AG04449 (cell line): ENCODE data around the gene MRPL45.

Experiments
- CTCF ChIA-PET: fragments of 350-600 bp; formaldehyde crosslinking; extraction: SDS; loops from one replicate; lab custom pipeline; 2021; ENCODE audit warnings: antibody characterized with exemption; lab: Yijun Ruan, JAX
- POLR2A ChIA-PET: fragments of 400-600, 350-600 bp; formaldehyde crosslinking; extraction: SDS; loops from one replicate; lab custom pipeline; 2020; ENCODE audit warnings: antibody characterized with exemption, inconsistent platforms; lab: Yijun Ruan, JAX
- DNase-seq: peaks from one replicate; pipeline ENCODE4 v3.0.0-alpha.2; 2010; ENCODE audit warnings: low read depth, low spot score
- H3K4me3 ChIP-seq: 2 replicates; pipeline ENCODE4 v1.5.1; 2011; ENCODE audit warnings: low read depth, mild to moderate bottlenecking, control low read depth, low read length
- TF ChIP-seq, protein P1 (sequence below): IDR thresholded peaks from one replicate; pipeline ENCODE4 v1.5.1; 2011; ENCODE audit warnings: mild to moderate bottlenecking, moderate library complexity, low read length, control low read depth, inconsistent platforms; ENCODE audit not compliant: insufficient read depth; ENCODE audit errors: missing control alignments

The MRPL45 gene

DNA sequence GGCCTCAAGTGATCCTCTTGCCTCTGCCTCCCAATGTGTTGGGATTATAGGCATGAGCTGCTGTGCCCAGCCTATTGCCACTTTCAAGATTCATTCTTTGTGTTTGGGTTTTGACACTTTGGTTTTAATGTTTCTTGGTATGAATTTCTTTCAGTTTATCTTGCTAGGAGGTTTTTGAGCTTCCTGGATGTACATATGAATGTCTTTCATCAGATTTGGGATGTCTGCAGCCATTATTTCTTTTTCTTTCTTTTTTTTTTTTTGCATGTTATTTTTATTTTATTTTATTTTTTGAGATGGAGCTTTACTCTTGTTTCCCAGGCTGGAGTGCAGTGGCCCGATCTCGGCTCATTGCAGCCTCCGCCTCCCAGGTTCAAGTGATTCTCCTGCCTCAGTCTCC, 18.5 kb downstream of the MRPL45 start:
- CTCF ChIA-PET, result interaction anchor here (2.1 to 11.8 kb wide), 3 partner anchors 9 to 34 kb away, joined by 11 to 140 read pairs (median 15); no protein-coding TSS in a partner anchor
- DNase-seq, result no peak
- no peak overlapping the region for H3K4me3 ChIP-seq
- TF ChIP-seq, protein P1, sequence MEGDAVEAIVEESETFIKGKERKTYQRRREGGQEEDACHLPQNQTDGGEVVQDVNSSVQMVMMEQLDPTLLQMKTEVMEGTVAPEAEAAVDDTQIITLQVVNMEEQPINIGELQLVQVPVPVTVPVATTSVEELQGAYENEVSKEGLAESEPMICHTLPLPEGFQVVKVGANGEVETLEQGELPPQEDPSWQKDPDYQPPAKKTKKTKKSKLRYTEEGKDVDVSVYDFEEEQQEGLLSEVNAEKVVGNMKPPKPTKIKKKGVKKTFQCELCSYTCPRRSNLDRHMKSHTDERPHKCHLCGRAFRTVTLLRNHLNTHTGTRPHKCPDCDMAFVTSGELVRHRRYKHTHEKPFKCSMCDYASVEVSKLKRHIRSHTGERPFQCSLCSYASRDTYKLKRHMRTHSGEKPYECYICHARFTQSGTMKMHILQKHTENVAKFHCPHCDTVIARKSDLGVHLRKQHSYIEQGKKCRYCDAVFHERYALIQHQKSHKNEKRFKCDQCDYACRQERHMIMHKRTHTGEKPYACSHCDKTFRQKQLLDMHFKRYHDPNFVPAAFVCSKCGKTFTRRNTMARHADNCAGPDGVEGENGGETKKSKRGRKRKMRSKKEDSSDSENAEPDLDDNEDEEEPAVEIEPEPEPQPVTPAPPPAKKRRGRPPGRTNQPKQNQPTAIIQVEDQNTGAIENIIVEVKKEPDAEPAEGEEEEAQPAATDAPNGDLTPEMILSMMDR, result no peak
- POLR2A ChIA-PET, result no interaction called here

DNA sequence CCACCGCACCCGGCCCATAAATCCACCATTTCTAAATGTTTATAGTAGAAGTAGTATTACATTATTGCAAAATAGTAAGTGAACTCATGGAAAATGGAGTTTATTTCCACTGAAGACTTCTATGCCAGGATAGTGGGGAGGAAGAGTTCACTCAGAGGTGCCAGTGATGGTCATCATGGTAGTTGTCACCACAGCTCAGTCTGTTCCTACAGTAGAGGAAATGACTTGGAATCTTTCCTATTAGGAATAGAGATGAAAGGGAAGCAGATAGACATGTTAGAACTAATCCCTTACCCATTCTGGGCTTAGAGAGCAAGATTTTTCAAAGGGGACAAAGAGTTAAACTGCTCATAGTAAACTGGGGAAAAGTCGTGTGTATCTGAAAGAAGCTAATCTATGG, 20.1 kb downstream of the MRPL45 start:
- no peak overlapping the region for H3K4me3 ChIP-seq
- DNase-seq, result no peak
- TF ChIP-seq, protein P1, result no peak
- CTCF ChIA-PET, result interaction anchor here (2.1 to 11.8 kb wide), 3 partner anchors 8 to 32 kb away, joined by 11 to 140 read pairs (median 15); no protein-coding TSS in a partner anchor
- POLR2A ChIA-PET, result no interaction called here

DNA sequence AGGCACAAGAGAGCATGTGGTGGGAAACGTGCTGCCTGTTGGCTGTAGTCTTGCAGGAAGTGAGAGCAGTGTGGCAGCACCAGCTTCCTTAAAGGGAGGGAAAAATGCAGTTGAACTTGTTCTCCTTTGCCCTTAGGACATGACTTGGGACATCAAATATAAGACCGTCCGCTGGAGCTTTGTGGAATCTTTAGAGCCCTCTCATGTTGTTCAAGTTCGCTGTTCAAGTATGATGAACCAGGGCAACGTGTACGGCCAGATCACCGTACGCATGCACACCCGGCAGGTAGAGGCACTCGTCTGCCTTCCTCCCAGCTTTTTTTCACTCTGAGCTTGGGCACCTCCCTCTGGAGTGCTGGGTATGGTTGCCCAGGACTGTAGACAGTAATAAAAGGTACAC, 23.5 kb downstream of the MRPL45 start:
- TF ChIP-seq, protein P1, result no peak
- ChIA-PET CTCF (interaction anchor here (1.0 to 11.8 kb wide), 2 partner anchors 12 to 124 kb away, joined by 3 to 140 read pairs; no protein-coding TSS in a partner anchor), POLR2A (interaction anchor here (0.8 kb wide), 1 partner anchor 21 kb away, joined by 4 read pairs; no protein-coding TSS in a partner anchor)
- no peak overlapping the region for H3K4me3 ChIP-seq
- no peak for DNase-seq

DNA sequence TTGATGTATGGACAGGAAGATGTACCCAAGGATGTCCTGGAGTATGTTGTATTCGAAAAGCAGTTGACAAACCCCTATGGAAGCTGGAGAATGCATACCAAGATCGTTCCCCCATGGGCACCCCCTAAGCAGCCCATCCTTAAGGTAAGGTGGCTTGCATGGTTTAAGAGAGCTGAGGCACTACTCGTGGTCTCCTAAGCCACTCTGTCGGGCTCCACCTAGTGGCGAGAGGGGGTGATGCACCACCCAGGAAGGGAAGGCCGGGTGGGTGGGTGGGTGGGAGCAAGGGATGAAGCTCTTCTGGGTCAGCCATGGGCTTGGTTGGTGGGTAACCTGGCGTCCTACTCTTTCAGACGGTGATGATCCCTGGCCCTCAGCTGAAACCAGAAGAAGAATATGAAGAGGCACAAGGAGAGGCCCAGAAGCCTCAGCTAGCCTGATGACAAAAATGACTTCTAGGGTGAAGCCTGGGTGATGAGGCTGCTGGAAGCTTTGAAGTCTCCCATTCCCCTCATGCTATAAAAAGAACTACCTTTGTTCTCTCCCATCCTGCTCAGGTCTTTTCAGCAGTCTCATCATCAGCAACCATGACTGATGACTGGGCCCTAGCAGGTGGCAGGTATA, 25.3 kb downstream of the MRPL45 start:
- no peak for DNase-seq
- H3K4me3 ChIP-seq, result no peak overlapping the region
- TF ChIP-seq, protein P1, result peak; percentile 77
- ChIA-PET POLR2A (no interaction called here), CTCF (interaction anchor here (0.8 to 11.8 kb wide), 19 partner anchors 10 to 346 kb away, joined by 3 to 140 read pairs (median 5); partner anchors contain the start of gene SOCS7)

DNA sequence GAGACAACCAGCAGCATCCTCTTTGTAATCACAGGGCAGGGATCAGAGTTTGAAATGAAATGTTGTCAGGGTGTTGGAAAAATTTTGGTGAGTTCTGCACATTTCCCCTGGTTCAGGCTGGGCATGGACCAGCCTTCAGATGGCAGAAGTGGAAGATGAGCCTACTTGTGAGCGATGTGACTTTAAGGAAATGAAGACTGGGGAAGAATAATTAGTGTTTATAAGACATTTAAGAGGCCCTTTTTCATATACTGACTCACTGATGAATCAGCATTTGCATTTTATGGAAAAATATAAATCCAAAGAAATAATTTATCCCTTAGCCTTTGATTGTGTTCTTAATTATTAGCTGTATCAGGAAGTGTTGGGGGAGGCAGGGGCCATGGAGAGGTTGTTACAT, 25.9 kb downstream of the MRPL45 start:
- no peak for DNase-seq
- TF ChIP-seq, protein P1, result no peak
- POLR2A ChIA-PET, result no interaction called here

DNA sequence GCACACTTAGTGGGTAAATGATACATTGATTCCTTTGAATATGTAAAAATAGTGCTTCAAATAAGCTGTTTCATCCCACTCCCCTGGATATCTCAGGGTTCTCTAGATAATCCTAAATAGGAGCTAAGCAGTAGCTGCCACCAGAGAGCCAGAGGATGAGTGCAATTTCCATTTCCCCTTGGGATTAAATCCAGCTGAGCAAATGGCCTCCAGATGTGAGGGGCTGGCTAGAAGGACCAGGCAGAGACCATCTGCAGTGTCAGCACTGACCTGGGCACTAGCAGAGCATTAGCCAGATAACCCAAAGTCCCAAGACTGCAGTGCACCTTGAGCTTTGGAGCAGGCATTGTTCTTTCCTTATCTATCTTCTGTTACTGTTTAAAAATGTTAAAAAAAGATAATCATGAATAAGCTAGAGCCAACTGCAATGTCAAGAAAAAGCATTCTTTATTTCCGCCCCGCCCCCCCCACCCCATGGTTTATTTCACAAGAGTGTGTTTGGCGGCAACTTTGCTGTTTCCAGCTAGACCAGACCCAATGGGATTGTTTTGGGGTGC, 27.3 kb downstream of the MRPL45 start:
- no peak for DNase-seq
- ChIA-PET POLR2A (no interaction called here), CTCF (interaction anchor here (0.6 to 11.8 kb wide), 8 partner anchors 8 to 343 kb away, joined by 3 to 140 read pairs (median 11); no protein-coding TSS in a partner anchor)
- TF ChIP-seq, protein P1, result no peak
- no peak overlapping the region for H3K4me3 ChIP-seq

More for the DNA sequence above, 25.9 kb downstream of the MRPL45 start:
- H3K4me3 ChIP-seq, result no peak overlapping the region
- CTCF ChIA-PET, result interaction anchor here (0.8 to 11.8 kb wide), 15 partner anchors 9 to 345 kb away, joined by 3 to 140 read pairs (median 5); partner anchors contain the start of gene SOCS7
